DLD1 (cell line): Measurements from ENCODE around the gene NFKBIA.
"Not testable (repeated sequence)": the region's sequence is repeated elsewhere in the genome, so short reads cannot be mapped to it uniquely, and the experiment has no call there.

ENCODE experiments used
- in situ Hi-C: cut with HindIII; loops from 2 replicates; pipeline ENCODE4 v1.10.0; 2017; ENCODE audit warnings: low sequenced_read_pairs

Gene NFKBIA

GRCh38 chr14:35412272-35413056 is 7.9 kb upstream of the NFKBIA start:
- in situ Hi-C loops = loop anchor here (25.0 kb wide), 1 partner anchor 250 kb away; no protein-coding TSS in a partner anchor

- in situ Hi-C loops = loop anchor here (25.0 kb wide), 1 partner anchor 249 kb away; no protein-coding TSS in a partner anchor
Measured at GRCh38 chr14:35410858-35411257, 6.3 kb upstream of the NFKBIA start.

- in situ Hi-C loops = loop anchor here (25.0 kb wide), 1 partner anchor 247 kb away; no protein-coding TSS in a partner anchor
Measured at GRCh38 chr14:35409595-35409994, 5.0 kb upstream of the NFKBIA start.

- in situ Hi-C loops = loop anchor here (25.0 kb wide), 1 partner anchor 246 kb away; no protein-coding TSS in a partner anchor
Measured at GRCh38 chr14:35408026-35408425, 3.5 kb upstream of the NFKBIA start.

- in situ Hi-C loops = loop anchor here (25.0 kb wide), 1 partner anchor 245 kb away; no protein-coding TSS in a partner anchor
Measured at GRCh38 chr14:35407306-35407630, 2.7 kb upstream of the NFKBIA start.

- in situ Hi-C loops = loop anchor here (25.0 kb wide), 1 partner anchor 244 kb away; no protein-coding TSS in a partner anchor
Measured at GRCh38 chr14:35406506-35407305, 2.2 kb upstream of the NFKBIA start.

GRCh38 chr14:35406090-35406489 is 1.5 kb upstream of the NFKBIA start:
- in situ Hi-C loops = loop anchor here (25.0 kb wide), 1 partner anchor 244 kb away; no protein-coding TSS in a partner anchor

GRCh38 chr14:35405304-35405996 is 901 bp upstream of the NFKBIA start:
- in situ Hi-C loops = loop anchor here (25.0 kb wide), 1 partner anchor 243 kb away; no protein-coding TSS in a partner anchor

GRCh38 chr14:35403603-35404448 is 723 bp downstream of the NFKBIA start:
- in situ Hi-C loops = loop anchor here (25.0 kb wide), 1 partner anchor 242 kb away; no protein-coding TSS in a partner anchor

GRCh38 chr14:35403114-35403602 is 1.4 kb downstream of the NFKBIA start:
- in situ Hi-C loops = loop anchor here (25.0 kb wide), 1 partner anchor 241 kb away; no protein-coding TSS in a partner anchor

- in situ Hi-C loops = loop anchor here (25.0 kb wide), 1 partner anchor 240 kb away; no protein-coding TSS in a partner anchor
Measured at GRCh38 chr14:35402323-35403113, 2.0 kb downstream of the NFKBIA start.

GRCh38 chr14:35401422-35402265 is 2.9 kb downstream of the NFKBIA start:
- in situ Hi-C loops = loop anchor here (25.0 kb wide), 1 partner anchor 239 kb away; no protein-coding TSS in a partner anchor

GRCh38 chr14:35400648-35401421 is 3.7 kb downstream of the NFKBIA start:
- in situ Hi-C loops = loop anchor here (25.0 kb wide), 1 partner anchor 239 kb away; no protein-coding TSS in a partner anchor

GRCh38 chr14:35399083-35399937 is 5.2 kb downstream of the NFKBIA start:
- in situ Hi-C loops = no loop called here

- in situ Hi-C loops = no loop called here
Measured at GRCh38 chr14:35398071-35398584, 6.4 kb downstream of the NFKBIA start.

- in situ Hi-C loops = not testable (repeated sequence)
Measured at GRCh38 chr14:35396610-35397009, 7.9 kb downstream of the NFKBIA start.
